Stomach (tissue), 4 donors: ENCODE data around the gene UTP14A.

Experiments
- POLR2A ChIP-seq, 4 donors: fragments of 450-650 bp; IDR thresholded peaks; one replicate each; pipeline ENCODE4 v1.6.1; 2016; ENCODE audit warnings: antibody characterized with exemption in 4 of 4, control low read depth in 2 of 4, mild to moderate bottlenecking in 1 of 4, moderate library complexity in 1 of 4
- POLR2AphosphoS5 ChIP-seq, 3 donors: sonication (generic); formaldehyde crosslinking; IDR thresholded peaks; one replicate each; pipeline ENCODE4 v1.6.1; 2016; ENCODE audit warnings: antibody characterized with exemption in 3 of 3
- TF ChIP-seq, protein P1 (sequence below), 7 experiments: fragments of 450-650 bp in 4 of 7; fragments of 200-600 bp in 3 of 7; sonication (generic) in 3 of 7; IDR thresholded peaks; one replicate each; pipeline ENCODE4 v1.5.1; 2016 to 2019; ENCODE audit warnings: antibody characterized with exemption in 7 of 7, control low read depth in 2 of 7, mild to moderate bottlenecking in 1 of 7

DNA sequence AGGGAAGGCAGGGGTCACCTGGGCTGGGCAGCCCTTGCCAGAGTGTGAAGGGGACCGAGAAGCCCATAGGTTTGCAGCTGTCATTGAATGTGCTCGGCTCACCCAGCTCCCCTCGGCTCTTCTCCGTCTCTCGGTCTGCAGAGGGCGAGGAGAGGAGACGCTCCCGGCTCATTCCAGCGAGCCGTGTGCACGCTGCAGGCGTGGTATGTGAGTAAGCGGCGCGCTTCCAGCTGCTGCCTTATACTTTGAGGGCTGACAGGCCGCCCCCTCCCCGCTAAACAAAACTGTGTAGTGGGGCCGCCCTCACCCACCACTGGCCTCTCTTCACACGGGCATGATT lies 53.5 kb downstream of the UTP14A start:
- no peak for TF ChIP-seq POLR2A (IDR thresholded peaks at IDR 0.05)
- TF ChIP-seq, protein P1, sequence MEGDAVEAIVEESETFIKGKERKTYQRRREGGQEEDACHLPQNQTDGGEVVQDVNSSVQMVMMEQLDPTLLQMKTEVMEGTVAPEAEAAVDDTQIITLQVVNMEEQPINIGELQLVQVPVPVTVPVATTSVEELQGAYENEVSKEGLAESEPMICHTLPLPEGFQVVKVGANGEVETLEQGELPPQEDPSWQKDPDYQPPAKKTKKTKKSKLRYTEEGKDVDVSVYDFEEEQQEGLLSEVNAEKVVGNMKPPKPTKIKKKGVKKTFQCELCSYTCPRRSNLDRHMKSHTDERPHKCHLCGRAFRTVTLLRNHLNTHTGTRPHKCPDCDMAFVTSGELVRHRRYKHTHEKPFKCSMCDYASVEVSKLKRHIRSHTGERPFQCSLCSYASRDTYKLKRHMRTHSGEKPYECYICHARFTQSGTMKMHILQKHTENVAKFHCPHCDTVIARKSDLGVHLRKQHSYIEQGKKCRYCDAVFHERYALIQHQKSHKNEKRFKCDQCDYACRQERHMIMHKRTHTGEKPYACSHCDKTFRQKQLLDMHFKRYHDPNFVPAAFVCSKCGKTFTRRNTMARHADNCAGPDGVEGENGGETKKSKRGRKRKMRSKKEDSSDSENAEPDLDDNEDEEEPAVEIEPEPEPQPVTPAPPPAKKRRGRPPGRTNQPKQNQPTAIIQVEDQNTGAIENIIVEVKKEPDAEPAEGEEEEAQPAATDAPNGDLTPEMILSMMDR (IDR thresholded peaks at IDR 0.05): no peak
- TF ChIP-seq POLR2AphosphoS5 (IDR thresholded peaks at IDR 0.05): no peak
